Testis (tissue), 3 donors: Measurements from ENCODE around the gene KRT6B. TPM values are rescaled to one million over a fixed set of nuclear protein-coding genes. Genes with fewer than 3 reads are reported as not detected.

Experiments
- DNase-seq: peaks from one replicate; pipeline ENCODE4 v3.0.0-alpha.2; 2019
- H3K27ac ChIP-seq, 2 donors: fragments of 200-600 bp; sonication (generic); one replicate each; pipeline ENCODE4 v1.5.1; 2019
- H3K27me3 ChIP-seq: fragments of 200-600 bp; sonication (generic); one replicate; pipeline ENCODE4 v1.5.1; 2019
- H3K36me3 ChIP-seq: fragments of 200-600 bp; sonication (generic); one replicate; pipeline ENCODE4 v1.5.1; 2017; ENCODE audit warnings: low read depth; ENCODE audit errors: missing control alignments
- H3K4me1 ChIP-seq: fragments of 200-600 bp; sonication (generic); one replicate; pipeline ENCODE4 v1.5.1; 2019
- H3K4me3 ChIP-seq, 2 donors: fragments of 200-600 bp; sonication (generic); one replicate each; pipeline ENCODE4 v1.5.1; 2017 to 2019
- H3K9me3 ChIP-seq: fragments of 200-600 bp; sonication (generic); one replicate; pipeline ENCODE4 v1.5.1; 2017
- CTCF ChIP-seq, 3 experiments: fragments of 450-650 bp in 2 of 3; fragments of 200-600 bp in 1 of 3; sonication (generic) in 1 of 3; IDR thresholded peaks; one replicate each; pipeline ENCODE4 v1.5.1; 2016 to 2019; ENCODE audit warnings: antibody characterized with exemption in 3 of 3, mild to moderate bottlenecking in 2 of 3, moderate library complexity in 1 of 3
- POLR2A ChIP-seq: fragments of 450-650 bp; IDR thresholded peaks from one replicate; pipeline ENCODE4 v1.6.1; 2017; ENCODE audit warnings: antibody characterized with exemption, mild to moderate bottlenecking, moderate library complexity
- WGBS, 2 donors: methylation state at CpG; one replicate each; pipeline ENCODE4 v1.1.5; 2018; 5-methylcytosine and 5-hydroxymethylcytosine counted together
- intact Hi-C: fragments of 100-400 bp; cut with DNase I; formaldehyde crosslinking; loops from one replicate; pipeline ENCODE4 v1.15.1; 2023; ENCODE audit warnings: low total_unique reads
- polyA plus RNA-seq: library from polyadenylated mRNA; stranded (reverse); fragments of 350-450 nt; fragmentation: Illumina TruSeq; extraction: RNeasy Lipid Tissue Mini Kit (QIAGEN cat#74804); gene quantifications from one replicate; pipeline ENCODE4 v1.2.3, GENCODE V29; 2014; ENCODE audit warnings: low read depth, low replicate concordance; ENCODE audit not compliant: insufficient read depth
- total RNA-seq, 2 donors: library from RNA; depleted of rRNA; stranded (reverse); fragments of >200 nt; gene quantifications; one replicate each; pipeline ENCODE4 v1.2.3, GENCODE V29; 2016

KRT6B gene
- total and polyA plus RNA-seq, 3 donors from 2014 or later, result 0.19 TPM; not detected in 2

- Histone ChIP-seq H3K4me1 (no peaks in the 10 kb centered on the region), H3K27me3 (no peaks in the 10 kb centered on the region), H3K9me3 (no peaks in the 10 kb centered on the region), H3K36me3 (no peaks in the 10 kb centered on the region), H3K27ac (no peak overlapping the region), H3K4me3 (no peak overlapping the region)
- DNase-seq, result no peak
- intact Hi-C loops, result no loop called here
- TF ChIP-seq POLR2A (no peak), CTCF (IDR thresholded peaks at IDR 0.05) (no peak)
- WGBS, 2 donors, result 80 to 84% methylated on average over 5 of the region's 5 CpGs
Measured at GRCh38 chr12:52461693-52462092, 9.7 kb upstream of the KRT6B start.

- no peak for DNase-seq
- H3K27ac ChIP-seq, result no peak overlapping the region
- H3K9me3 ChIP-seq, result no peaks in the 10 kb centered on the region
- no peaks in the 10 kb centered on the region for H3K4me1 ChIP-seq
- H3K4me3 ChIP-seq, result no peak overlapping the region
- intact Hi-C loops, result no loop called here
- 75 to 84% methylated on average over 5 of the region's 5 CpGs for WGBS, 2 donors
- TF ChIP-seq CTCF (IDR thresholded peaks at IDR 0.05) (no peak), POLR2A (no peak)
- H3K27me3 ChIP-seq, result no peaks in the 10 kb centered on the region
- H3K36me3 ChIP-seq, result no peaks in the 10 kb centered on the region
Measured at GRCh38 chr12:52458861-52459260, 6.9 kb upstream of the KRT6B start.

- no peaks in the 10 kb centered on the region for H3K27me3 ChIP-seq
- H3K4me3 ChIP-seq, result no peak overlapping the region
- H3K4me1 ChIP-seq, result no peaks in the 10 kb centered on the region
- H3K36me3 ChIP-seq, result no peaks in the 10 kb centered on the region
- DNase-seq, result no peak
- WGBS, 2 donors, result 85 to 92% methylated on average over 1 of the region's 1 CpG
- intact Hi-C loops, result no loop called here
- H3K27ac ChIP-seq, result no peak overlapping the region
- TF ChIP-seq POLR2A (no peak), CTCF (IDR thresholded peaks at IDR 0.05) (no peak)
- H3K9me3 ChIP-seq, result no peaks in the 10 kb centered on the region
Measured at GRCh38 chr12:52455821-52456220, 3.9 kb upstream of the KRT6B start.

- H3K27me3 ChIP-seq, result no peaks in the 10 kb centered on the region
Measured at GRCh38 chr12:52454411-52455201, 2.7 kb upstream of the KRT6B start.

More at GRCh38 chr12:52454411-52455201, 2.7 kb upstream of the KRT6B start:
- intact Hi-C loops, result no loop called here
- H3K4me1 ChIP-seq, result no peaks in the 10 kb centered on the region
- DNase-seq, result no peak
- H3K27ac ChIP-seq, result no peak overlapping the region
- H3K36me3 ChIP-seq, result no peaks in the 10 kb centered on the region
- WGBS, 2 donors, result 70 to 77% methylated on average over 3 of the region's 3 CpGs
- no peaks in the 10 kb centered on the region for H3K9me3 ChIP-seq
- TF ChIP-seq CTCF (IDR thresholded peaks at IDR 0.05) (no peak), POLR2A (no peak)
- H3K4me3 ChIP-seq, result no peak overlapping the region
